SU-DHL-6 (cell line): ENCODE measurements around the gene CYP2W1.
"Not testable (repeated sequence)": the region's sequence is repeated elsewhere in the genome, so short reads cannot be mapped to it uniquely, and the experiment has no call there.

Experiments used
- H2AFZ ChIP-seq: fragments of 200-600 bp; sonication (generic); 2 replicates; pipeline ENCODE4 v1.6.1; 2014; ENCODE audit warnings: low read depth, mild to moderate bottlenecking, moderate library complexity, mixed read lengths, antibody characterized with exemption, low read length; ENCODE audit not compliant: severe bottlenecking
- H3F3A ChIP-seq: fragments of 200-600 bp; shearing (Covaris generic); 2 replicates; pipeline ENCODE4 v1.6.0; 2016; ENCODE audit warnings: antibody characterized with exemption, mild to moderate bottlenecking; ENCODE audit not compliant: insufficient read depth
- H3K27ac ChIP-seq: fragments of 200-600 bp; sonication (generic); 2 replicates; pipeline ENCODE4 v1.5.1; 2016; ENCODE audit warnings: low read depth, mild to moderate bottlenecking, low read length, moderate library complexity, mixed read lengths
- H3K27me3 ChIP-seq: fragments of 200-600 bp; sonication (generic), shearing (Covaris generic); 2 replicates; pipeline ENCODE4 v1.6.0; 2014; ENCODE audit warnings: mild to moderate bottlenecking, low read length
- H3K36me3 ChIP-seq: fragments of 200-600 bp; sonication (generic); 2 replicates; pipeline ENCODE4 v1.6.1; 2014; ENCODE audit warnings: mild to moderate bottlenecking, low read length, mixed read lengths
- H3K4me2 ChIP-seq: fragments of 300-600, 200-600 bp; shearing (Covaris generic), sonication (generic); 2 replicates; pipeline ENCODE4 v1.6.0; 2014; ENCODE audit warnings: low read length, low read depth, mild to moderate bottlenecking; ENCODE audit not compliant: poor library complexity, severe bottlenecking
- H3K4me3 ChIP-seq: fragments of 200-600 bp; sonication (generic); 2 replicates; pipeline ENCODE4 v1.5.1; 2014; ENCODE audit warnings: antibody characterized with exemption, low read length, mild to moderate bottlenecking, mixed read lengths; ENCODE audit not compliant: insufficient read depth, poor library complexity, severe bottlenecking
- H3K79me2 ChIP-seq: fragments of 200-600 bp; sonication (generic); 2 replicates; pipeline ENCODE4 v1.6.1; 2014; ENCODE audit warnings: mild to moderate bottlenecking, low read length, moderate library complexity; ENCODE audit not compliant: insufficient read depth
- H3K9ac ChIP-seq: fragments of 200-600 bp; sonication (generic); 2 replicates; pipeline ENCODE4 v1.7.0; 2014; ENCODE audit warnings: mild to moderate bottlenecking, low read length
- H3K9me2 ChIP-seq: fragments of 200-600 bp; sonication (generic); replicated peaks from 2 replicates; pipeline ENCODE4 v1.6.1; 2014; ENCODE audit warnings: low read length; ENCODE audit not compliant: insufficient read depth
- H3K9me3 ChIP-seq: fragments of 200-600 bp; sonication (generic); 2 replicates; pipeline ENCODE4 v1.6.1; 2014; ENCODE audit warnings: low read length, mixed read lengths; ENCODE audit not compliant: insufficient read depth
- H4K20me1 ChIP-seq: fragments of 200-600 bp; sonication (generic); 2 replicates; pipeline ENCODE4 v1.6.1; 2014; ENCODE audit warnings: low read depth, mild to moderate bottlenecking, antibody characterized with exemption, low read length, moderate library complexity, mixed read lengths
- CTCF ChIP-seq: fragments of 200-600 bp; sonication (generic); IDR thresholded peaks from one replicate; pipeline ENCODE4 v1.5.1; 2017; ENCODE audit warnings: antibody characterized with exemption, mild to moderate bottlenecking, low read length, moderate library complexity; ENCODE audit not compliant: insufficient read depth, poor library complexity, severe bottlenecking
- EZH2phosphoT487 ChIP-seq: fragments of 200-600 bp; sonication (generic), shearing (Covaris generic); conservative IDR thresholded peaks from 2 replicates; pipeline ENCODE4 v1.6.1; 2018; ENCODE audit warnings: mild to moderate bottlenecking, antibody characterized with exemption, low read length, moderate library complexity, mixed read lengths

CYP2W1 gene

DNA sequence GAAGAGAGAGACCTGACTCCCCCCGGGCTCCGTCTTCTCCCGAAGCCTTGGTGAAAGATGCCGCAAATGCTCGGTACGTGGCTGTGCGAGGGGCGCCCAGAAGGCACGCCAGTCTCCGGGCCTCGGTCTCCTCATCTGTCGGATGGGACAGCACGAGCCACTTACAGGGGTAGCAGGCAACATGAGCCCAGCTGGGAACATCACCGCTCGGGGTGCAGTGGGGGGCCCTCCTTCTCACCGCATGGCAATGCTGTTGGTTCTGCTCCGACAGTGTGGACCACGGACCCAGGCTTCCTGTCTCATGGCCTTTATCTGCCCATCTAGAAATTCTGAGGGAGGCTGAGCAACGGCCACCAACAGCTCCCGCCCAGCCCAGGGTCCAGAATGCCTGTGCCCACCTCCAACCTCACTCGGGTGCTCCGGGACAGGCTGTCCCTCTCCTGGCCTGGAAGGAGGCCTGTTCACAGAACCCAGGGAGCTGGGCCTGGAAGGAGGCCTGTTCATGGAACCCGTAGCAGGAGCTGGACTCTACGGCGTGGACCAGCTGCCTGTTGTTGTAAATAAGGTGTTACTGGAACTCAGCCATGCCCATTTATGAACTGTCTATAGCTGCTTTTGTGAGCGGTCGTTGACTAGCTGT lies 44.3 kb upstream of the CYP2W1 start:
- TF ChIP-seq CTCF (no peak), EZH2phosphoT487 (no peak)
- H3K9ac ChIP-seq: no peak overlapping the region

DNA sequence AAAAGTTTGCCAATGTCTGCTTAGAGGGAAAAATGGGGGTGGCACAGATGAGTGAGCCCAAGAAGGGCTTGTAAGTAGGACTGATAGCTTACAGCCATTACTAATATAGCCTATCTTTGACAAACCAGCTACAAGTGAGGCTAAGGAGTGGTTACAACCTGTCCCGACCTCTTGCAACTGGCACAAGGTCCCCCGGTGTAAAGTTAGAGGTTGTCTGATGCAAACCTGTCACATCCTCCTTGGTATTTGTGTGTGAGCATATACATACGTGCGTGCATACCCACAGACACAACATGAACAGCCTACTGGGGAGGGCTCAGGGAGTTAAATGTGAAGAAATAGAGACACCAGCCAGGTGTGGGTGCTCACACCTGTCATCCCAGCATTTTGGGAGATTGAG lies 43.1 kb upstream of the CYP2W1 start:
- H3K9me2 ChIP-seq: no peaks in the 10 kb centered on the region
- no peaks in the 10 kb centered on the region for H3K36me3 ChIP-seq
- H3K4me3 ChIP-seq: no peak overlapping the region
- peaks cover 8% of the 10 kb centered on the region; the same call in 1 of the 2 replicates for H3K9me3 ChIP-seq
- no peak overlapping the region for H2AFZ ChIP-seq
- no peaks in the 10 kb centered on the region for H4K20me1 ChIP-seq
- no peaks in the 10 kb centered on the region for H3F3A ChIP-seq
- no peak overlapping the region for H3K4me2 ChIP-seq
- no peak overlapping the region for H3K27ac ChIP-seq
- H3K27me3 ChIP-seq: no peaks in the 10 kb centered on the region; the same call in 1 of the 2 replicates
- H3K79me2 ChIP-seq: no peaks in the 10 kb centered on the region
- no peak overlapping the region for H3K9ac ChIP-seq
- TF ChIP-seq CTCF: no peak
- no peak for TF ChIP-seq EZH2phosphoT487

More for the DNA sequence above, 44.3 kb upstream of the CYP2W1 start:
- Histone ChIP-seq H2AFZ (no peak overlapping the region), H4K20me1 (no peaks in the 10 kb centered on the region), H3K79me2 (no peaks in the 10 kb centered on the region), H3K27ac (no peak overlapping the region), H3K9me2 (no peaks in the 10 kb centered on the region), H3K36me3 (no peaks in the 10 kb centered on the region), H3K27me3 (no peaks in the 10 kb centered on the region; the same call in 1 of the 2 replicates), H3K9me3 (peaks cover 8% of the 10 kb centered on the region; the same call in 1 of the 2 replicates), H3K4me2 (no peak overlapping the region), H3K4me3 (no peak overlapping the region), H3F3A (no peaks in the 10 kb centered on the region)

- Histone ChIP-seq H3K4me2 (no peak overlapping the region), H3K79me2 (no peaks in the 10 kb centered on the region), H3F3A (no peaks in the 10 kb centered on the region), H3K9me2 (no peaks in the 10 kb centered on the region), H3K27ac (no peak overlapping the region), H3K9me3 (peaks cover 8% of the 10 kb centered on the region; the same call in 1 of the 2 replicates), H3K9ac (no peak overlapping the region), H4K20me1 (no peaks in the 10 kb centered on the region), H3K4me3 (no peak overlapping the region), H3K27me3 (no peaks in the 10 kb centered on the region; the same call in 1 of the 2 replicates), H3K36me3 (no peaks in the 10 kb centered on the region), H2AFZ (no peak overlapping the region)
- no peak for TF ChIP-seq EZH2phosphoT487
- no peak for TF ChIP-seq CTCF
Observed at GRCh38 chr7:940599-941408, 42.2 kb upstream of the CYP2W1 start.

DNA sequence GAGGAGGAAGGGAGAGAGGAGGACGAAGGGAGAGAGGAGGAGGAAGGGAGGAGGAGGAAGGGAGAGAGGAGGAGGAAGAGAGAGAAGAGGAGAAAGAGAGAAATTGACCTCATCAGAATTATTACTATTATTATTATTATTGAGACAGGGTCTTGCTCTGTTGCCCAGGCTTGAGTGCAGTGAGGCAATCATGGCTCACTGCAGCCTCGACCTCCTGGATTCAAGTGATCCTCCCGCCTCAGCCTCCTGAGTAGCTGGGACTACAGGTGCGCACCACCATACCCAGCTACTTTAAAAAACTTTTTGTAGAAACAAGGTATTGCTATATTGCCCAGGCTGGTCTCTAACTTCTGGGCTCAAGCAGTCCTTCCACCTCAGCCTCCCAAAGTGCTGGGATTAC lies 39.2 kb upstream of the CYP2W1 start:
- H3K4me2 ChIP-seq, H3K36me3 ChIP-seq, H4K20me1 ChIP-seq, H3K79me2 ChIP-seq, H3K27ac ChIP-seq, H3K4me3 ChIP-seq, H3K9me3 ChIP-seq, H3F3A ChIP-seq, H3K9me2 ChIP-seq, H3K27me3 ChIP-seq, H3K9ac ChIP-seq, H2AFZ ChIP-seq: not testable (repeated sequence)
